GM13977 (cell line): ENCODE data around the gene CAB39L.

Source experiments
- DNase-seq: peaks from one replicate; pipeline ENCODE4 v3.0.0; 2012; ENCODE audit warnings: low spot score
- in situ Hi-C: fragments of 300-500 bp; cut with MboI; formaldehyde crosslinking; loops from one replicate; pipeline ENCODE4 v1.12.0; 2022; ENCODE audit warnings: low sequenced_read_pairs, low pct_unique_long_range_greater_than_20kb, mixed read lengths, inconsistent platforms; ENCODE audit not compliant: unreplicated experiment
- TF ChIP-seq, protein P1 (sequence below): IDR thresholded peaks from 2 replicates; pipeline ENCODE4 v1.5.1; 2012; ENCODE audit warnings: mild to moderate bottlenecking, control low read depth; ENCODE audit not compliant: insufficient read depth; ENCODE audit errors: extremely low read depth, missing control alignments

Gene CAB39L

DNA sequence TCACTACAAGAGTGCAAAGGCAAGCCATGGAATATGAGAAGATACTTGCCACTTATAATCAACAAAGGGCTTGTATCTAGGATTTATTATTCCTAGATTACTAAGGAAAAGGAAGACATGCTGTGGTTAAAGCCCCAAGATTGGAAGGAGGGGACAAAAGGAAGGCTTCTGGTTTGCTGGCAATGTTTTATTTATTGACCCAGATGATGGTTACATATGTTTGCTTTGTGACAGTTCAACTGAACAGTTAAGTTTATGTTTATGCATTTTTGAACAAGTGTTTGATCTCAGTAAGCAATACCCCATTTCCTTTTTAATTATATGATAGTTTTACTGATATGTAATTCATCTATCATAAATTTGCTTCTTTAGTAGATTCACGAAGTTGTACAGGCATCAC, 155.9 kb downstream of the CAB39L start:
- TF ChIP-seq, protein P1, sequence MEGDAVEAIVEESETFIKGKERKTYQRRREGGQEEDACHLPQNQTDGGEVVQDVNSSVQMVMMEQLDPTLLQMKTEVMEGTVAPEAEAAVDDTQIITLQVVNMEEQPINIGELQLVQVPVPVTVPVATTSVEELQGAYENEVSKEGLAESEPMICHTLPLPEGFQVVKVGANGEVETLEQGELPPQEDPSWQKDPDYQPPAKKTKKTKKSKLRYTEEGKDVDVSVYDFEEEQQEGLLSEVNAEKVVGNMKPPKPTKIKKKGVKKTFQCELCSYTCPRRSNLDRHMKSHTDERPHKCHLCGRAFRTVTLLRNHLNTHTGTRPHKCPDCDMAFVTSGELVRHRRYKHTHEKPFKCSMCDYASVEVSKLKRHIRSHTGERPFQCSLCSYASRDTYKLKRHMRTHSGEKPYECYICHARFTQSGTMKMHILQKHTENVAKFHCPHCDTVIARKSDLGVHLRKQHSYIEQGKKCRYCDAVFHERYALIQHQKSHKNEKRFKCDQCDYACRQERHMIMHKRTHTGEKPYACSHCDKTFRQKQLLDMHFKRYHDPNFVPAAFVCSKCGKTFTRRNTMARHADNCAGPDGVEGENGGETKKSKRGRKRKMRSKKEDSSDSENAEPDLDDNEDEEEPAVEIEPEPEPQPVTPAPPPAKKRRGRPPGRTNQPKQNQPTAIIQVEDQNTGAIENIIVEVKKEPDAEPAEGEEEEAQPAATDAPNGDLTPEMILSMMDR, result no peak
- in situ Hi-C loops, result no loop called here
- DNase-seq, result no peak

DNA sequence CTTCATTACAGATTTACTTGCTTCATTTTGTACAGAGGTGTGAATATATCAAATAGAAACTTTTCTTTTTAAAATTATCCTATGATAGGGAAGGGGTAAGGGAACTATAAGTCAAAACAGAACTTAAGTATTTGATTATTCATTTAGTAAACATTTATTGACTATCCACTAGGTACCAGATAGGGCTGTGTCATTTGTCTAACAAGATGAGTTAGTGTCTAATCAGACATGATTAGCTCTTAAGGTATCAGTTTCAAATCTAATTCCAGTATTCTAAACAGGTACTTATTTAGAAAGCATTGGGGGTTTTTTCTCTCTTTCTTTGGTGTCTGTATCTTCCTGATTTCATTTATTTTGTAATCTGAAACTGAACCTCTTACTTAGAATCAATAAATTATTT, 164.0 kb downstream of the CAB39L start:
- no peak for DNase-seq
- in situ Hi-C loops, result no loop called here
- TF ChIP-seq, protein P1, result no peak

- no peak for DNase-seq
- in situ Hi-C loops, result no loop called here
- TF ChIP-seq, protein P1, result no peak
Measured at GRCh38 chr13:49279112-49279511, 164.8 kb downstream of the CAB39L start.

GRCh38 chr13:49278211-49278610, 165.7 kb downstream of the CAB39L start:
- TF ChIP-seq, protein P1, result no peak
- DNase-seq, result no peak
- in situ Hi-C loops, result no loop called here

DNA sequence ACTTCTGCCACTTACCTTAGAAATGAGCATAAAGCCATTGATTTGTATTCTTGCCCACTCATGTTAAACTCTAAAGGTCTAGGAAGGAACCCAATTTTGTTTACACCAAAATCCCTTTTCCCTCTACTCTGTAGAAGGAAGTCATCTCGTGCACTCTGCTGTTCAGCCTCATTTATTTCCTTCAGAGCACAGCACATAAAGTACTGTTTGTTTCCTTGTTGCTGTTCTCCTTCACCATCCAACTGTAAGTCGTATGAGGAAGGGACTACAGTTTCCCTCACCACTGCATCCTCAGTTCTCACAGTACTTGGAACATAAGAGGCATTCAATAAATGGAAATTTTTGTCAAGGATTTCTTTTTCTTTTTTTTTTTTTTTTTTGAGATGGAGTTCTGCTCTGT, 171.6 kb downstream of the CAB39L start:
- in situ Hi-C loops, result no loop called here
- no peak for DNase-seq
- TF ChIP-seq, protein P1, result no peak

- no peak for DNase-seq
- TF ChIP-seq, protein P1, result no peak
Measured at GRCh38 chr13:49271264-49271663, 172.6 kb downstream of the CAB39L start.

GRCh38 chr13:49265822-49266221, 178.0 kb downstream of the CAB39L start:
- TF ChIP-seq, protein P1, result no peak
- DNase-seq, result no peak
- in situ Hi-C loops, result no loop called here

More at GRCh38 chr13:49271264-49271663, 172.6 kb downstream of the CAB39L start:
- in situ Hi-C loops, result no loop called here
